ENCODE data around the gene EFCAB12. TPM values are rescaled to one million over a fixed set of nuclear protein-coding genes. Genes with fewer than 3 reads are reported as not detected.

EFCAB12 gene
- total and polyA plus RNA-seq, 10 of the 15 experiments (the other 5 are each of a cell fraction or from before 2014, with no cell fraction given) = 0.02 to 0.85 (median 0.33) TPM

- TF ChIP-seq RELB (IDR thresholded peaks at IDR 0.05; ENCODE audit: low read depth) = no peak
- no peak for TF ChIP-seq NFYA (IDR thresholded peaks at IDR 0.05; ENCODE audit: borderline replicate concordance, low read depth, low read length)
- TF ChIP-seq RB1 (IDR thresholded peaks at IDR 0.05; ENCODE audit: borderline replicate concordance) = no peak
- no peak for TF ChIP-seq ATF7 (IDR thresholded peaks at IDR 0.05; ENCODE audit: low read depth)
- no peak for TF ChIP-seq RBBP5 (conservative IDR thresholded peaks at IDR 0.05)
- TF ChIP-seq ZNF24 (IDR thresholded peaks at IDR 0.05) = no peak
- TF ChIP-seq PAX5 (IDR thresholded peaks at IDR 0.05; ENCODE audit: borderline replicate concordance, low read depth, low read length) = no peak
- no peak for TF ChIP-seq TCF3 (IDR thresholded peaks at IDR 0.05; ENCODE audit: borderline replicate concordance, insufficient read depth, low read depth, low read length)
- TF ChIP-seq USF2 (IDR thresholded peaks at IDR 0.05; ENCODE audit: borderline replicate concordance, low read depth, low read length) = no peak
- no peak for TF ChIP-seq CBX5 (IDR thresholded peaks at IDR 0.05; ENCODE audit: low read depth)
- TF ChIP-seq ZBTB33 (IDR thresholded peaks at IDR 0.05) = no peak
- TF ChIP-seq SIN3A (IDR thresholded peaks at IDR 0.05; ENCODE audit: low read depth, low read length) = no peak
- no peak for TF ChIP-seq LARP7 (IDR thresholded peaks at IDR 0.05)
Observed at GRCh38 chr3:129417326-129417725, 11.1 kb downstream of the EFCAB12 start (continued).

Data from GM12878 (cell line).